ENCODE data around the gene FBLN2. TPM values are rescaled to one million over a fixed set of nuclear protein-coding genes. Genes with fewer than 3 reads are reported as not detected.

Gene FBLN2
- total RNA-seq, 1 experiment from 2014 or later = 36.7 TPM

DNA sequence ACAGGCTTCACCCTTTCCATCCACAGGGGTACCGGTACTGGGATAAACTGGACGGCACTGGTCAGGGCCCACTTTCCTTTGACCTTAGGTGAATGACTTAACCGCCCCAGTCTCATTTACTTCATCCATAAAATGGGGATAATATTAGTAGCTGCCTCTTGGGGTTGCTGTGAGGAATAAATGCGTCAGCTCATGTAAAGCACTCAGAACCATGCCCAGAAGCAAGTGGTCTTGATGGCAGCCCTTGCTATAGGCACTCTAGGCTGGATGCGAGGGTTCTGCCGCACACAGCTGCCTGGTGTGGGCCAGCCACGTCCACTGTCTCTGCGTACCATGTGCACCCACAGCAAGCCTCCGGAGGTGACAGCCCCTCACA, 32.2 kb upstream of the FBLN2 start:
- no TSS peak for BruUV-seq (replicated peaks)
- intact Hi-C loops (cut with micrococcal nuclease; ENCODE audit: unreplicated experiment) = no loop called here
- no peak overlapping the region for H3K4me3 ChIP-seq (ENCODE audit: low read depth, low read length)

DNA sequence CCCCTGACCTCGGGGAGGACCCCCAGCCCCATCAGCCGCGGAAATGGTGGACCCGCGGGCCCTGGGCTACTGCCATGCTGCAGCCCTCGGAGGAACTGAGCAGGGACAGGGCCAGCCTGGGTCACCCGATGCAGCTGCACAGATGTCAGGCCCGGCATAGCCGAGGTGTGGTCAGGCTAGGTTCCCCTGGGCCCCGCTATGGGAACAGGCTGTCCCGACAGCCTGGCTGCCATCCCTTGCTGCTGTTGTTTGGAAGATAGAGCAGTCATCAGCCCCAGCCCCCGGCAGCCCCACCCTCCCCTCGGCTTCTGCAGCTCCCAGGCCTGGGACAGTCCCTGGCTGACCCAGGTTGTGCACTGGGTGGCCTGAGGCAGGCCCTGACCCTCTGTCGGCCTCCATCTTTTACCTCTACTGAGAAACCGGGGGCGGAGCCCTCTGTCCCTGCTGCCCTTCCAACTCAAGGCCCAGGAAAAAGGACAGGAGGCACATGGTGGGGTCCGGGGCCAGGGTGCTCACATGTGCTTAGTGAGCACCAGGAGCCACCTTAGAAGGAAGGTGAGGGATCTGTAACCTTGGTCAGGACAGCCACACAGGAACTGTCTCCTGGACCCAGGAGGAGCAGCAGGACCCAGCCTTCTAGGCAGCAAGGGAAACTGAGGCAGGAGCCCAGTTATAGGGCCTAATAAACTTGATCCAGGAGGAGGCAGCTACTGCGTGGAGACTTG, 31.5 kb upstream of the FBLN2 start:
- Mint-ChIP-seq H3K27ac (ENCODE audit: unreplicated experiment) (no peak overlapping the region), H3K4me3 (ENCODE audit: unreplicated experiment) (no peak overlapping the region), H3K9me3 (ENCODE audit: unreplicated experiment) (peaks cover 8% of the 10 kb centered on the region), H3K27me3 (ENCODE audit: insufficient read depth, unreplicated experiment) (no peaks in the 10 kb centered on the region), H3K4me1 (ENCODE audit: low read depth, unreplicated experiment) (no peaks in the 10 kb centered on the region), H3K36me3 (ENCODE audit: insufficient read depth, unreplicated experiment) (no peaks in the 10 kb centered on the region)
- Histone ChIP-seq H3K4me1 (peaks cover 8% of the 10 kb centered on the region; the same call in 1 of the 2 replicates), H3K27me3 (replicated peaks; ENCODE audit: control insufficient read depth, insufficient read depth, low read length) (no peaks in the 10 kb centered on the region), H3K4me3 (ENCODE audit: low read depth, low read length) (no peak overlapping the region), H3K36me3 (ENCODE audit: control insufficient read depth, insufficient read depth, low read length) (no peaks in the 10 kb centered on the region), H3K9me3 (no peaks in the 10 kb centered on the region)
- ChIA-PET CTCF (no interaction called here), POLR2A (no interaction called here)
- no peak for DNase-seq
- intact Hi-C loops (cut with micrococcal nuclease; ENCODE audit: unreplicated experiment) = no loop called here
- no TSS peak for BruUV-seq (replicated peaks)
- TF ChIP-seq, protein P1, sequence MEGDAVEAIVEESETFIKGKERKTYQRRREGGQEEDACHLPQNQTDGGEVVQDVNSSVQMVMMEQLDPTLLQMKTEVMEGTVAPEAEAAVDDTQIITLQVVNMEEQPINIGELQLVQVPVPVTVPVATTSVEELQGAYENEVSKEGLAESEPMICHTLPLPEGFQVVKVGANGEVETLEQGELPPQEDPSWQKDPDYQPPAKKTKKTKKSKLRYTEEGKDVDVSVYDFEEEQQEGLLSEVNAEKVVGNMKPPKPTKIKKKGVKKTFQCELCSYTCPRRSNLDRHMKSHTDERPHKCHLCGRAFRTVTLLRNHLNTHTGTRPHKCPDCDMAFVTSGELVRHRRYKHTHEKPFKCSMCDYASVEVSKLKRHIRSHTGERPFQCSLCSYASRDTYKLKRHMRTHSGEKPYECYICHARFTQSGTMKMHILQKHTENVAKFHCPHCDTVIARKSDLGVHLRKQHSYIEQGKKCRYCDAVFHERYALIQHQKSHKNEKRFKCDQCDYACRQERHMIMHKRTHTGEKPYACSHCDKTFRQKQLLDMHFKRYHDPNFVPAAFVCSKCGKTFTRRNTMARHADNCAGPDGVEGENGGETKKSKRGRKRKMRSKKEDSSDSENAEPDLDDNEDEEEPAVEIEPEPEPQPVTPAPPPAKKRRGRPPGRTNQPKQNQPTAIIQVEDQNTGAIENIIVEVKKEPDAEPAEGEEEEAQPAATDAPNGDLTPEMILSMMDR (IDR thresholded peaks at IDR 0.05; ENCODE audit: insufficient read depth in 1 of 2, low read depth in 1 of 2, low read length in 1 of 2, severe bottlenecking in 1 of 2, unreplicated experiment in 1 of 2) = no peak

More for the DNA sequence above, 32.2 kb upstream of the FBLN2 start:
- H3K4me1 ChIP-seq = peaks cover 8% of the 10 kb centered on the region; the same call in 1 of the 2 replicates
- Mint-ChIP-seq H3K9me3 (ENCODE audit: unreplicated experiment) (peaks cover 1% of the 10 kb centered on the region), H3K4me1 (ENCODE audit: low read depth, unreplicated experiment) (no peaks in the 10 kb centered on the region), H3K27ac (ENCODE audit: unreplicated experiment) (no peak overlapping the region), H3K36me3 (ENCODE audit: insufficient read depth, unreplicated experiment) (no peaks in the 10 kb centered on the region), H3K27me3 (ENCODE audit: insufficient read depth, unreplicated experiment) (no peaks in the 10 kb centered on the region), H3K4me3 (ENCODE audit: unreplicated experiment) (no peak overlapping the region)
- DNase-seq = no peak
- POLR2A ChIA-PET = no interaction called here
- no peaks in the 10 kb centered on the region for H3K9me3 ChIP-seq
- CTCF ChIA-PET = no interaction called here
- TF ChIP-seq, protein P1 (IDR thresholded peaks at IDR 0.05; ENCODE audit: insufficient read depth in 1 of 2, low read depth in 1 of 2, low read length in 1 of 2, severe bottlenecking in 1 of 2, unreplicated experiment in 1 of 2) = no peak
- no peaks in the 10 kb centered on the region for H3K36me3 ChIP-seq (ENCODE audit: control insufficient read depth, insufficient read depth, low read length)
- H3K27me3 ChIP-seq (replicated peaks; ENCODE audit: control insufficient read depth, insufficient read depth, low read length) = no peaks in the 10 kb centered on the region

DNA sequence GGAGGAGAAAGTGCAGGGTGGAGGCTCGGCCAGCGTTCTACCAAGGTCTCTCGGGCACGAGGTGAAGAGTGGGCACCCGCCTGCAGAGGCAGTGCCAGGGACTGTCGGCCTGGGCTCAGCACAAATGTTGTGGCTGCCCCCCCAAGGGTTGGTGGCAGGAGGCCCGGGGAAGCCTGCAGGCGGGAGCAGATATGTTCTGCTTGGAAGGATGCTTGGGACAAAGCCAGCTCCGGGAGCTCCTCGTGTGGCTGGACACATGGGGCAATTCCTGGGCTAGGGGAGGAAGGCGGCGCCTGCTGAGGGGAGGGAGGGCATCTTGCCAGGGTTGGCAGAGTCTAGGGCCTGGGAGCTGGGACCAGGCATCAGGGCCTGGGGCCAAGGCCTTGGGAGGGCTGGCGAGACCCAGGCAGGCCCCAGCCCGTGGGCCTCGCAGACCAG, 30.4 kb upstream of the FBLN2 start:
- ChIA-PET CTCF (no interaction called here), POLR2A (no interaction called here)
- Histone ChIP-seq H3K4me1 (peaks cover 3% of the 10 kb centered on the region; the same call in 1 of the 2 replicates), H3K9me3 (no peaks in the 10 kb centered on the region), H3K4me3 (ENCODE audit: low read depth, low read length) (no peak overlapping the region), H3K27me3 (replicated peaks; ENCODE audit: control insufficient read depth, insufficient read depth, low read length) (no peaks in the 10 kb centered on the region), H3K36me3 (ENCODE audit: control insufficient read depth, insufficient read depth, low read length) (no peaks in the 10 kb centered on the region)
- no peak for DNase-seq
- intact Hi-C loops (cut with micrococcal nuclease; ENCODE audit: unreplicated experiment) = no loop called here
- no peak overlapping the region for H3K27ac Mint-ChIP-seq (ENCODE audit: unreplicated experiment)
- H3K4me3 Mint-ChIP-seq (ENCODE audit: unreplicated experiment) = no peak overlapping the region
- no peaks in the 10 kb centered on the region for H3K36me3 Mint-ChIP-seq (ENCODE audit: insufficient read depth, unreplicated experiment)
- no peaks in the 10 kb centered on the region for H3K27me3 Mint-ChIP-seq (ENCODE audit: insufficient read depth, unreplicated experiment)
- no TSS peak for BruUV-seq (replicated peaks)
- no peaks in the 10 kb centered on the region for H3K4me1 Mint-ChIP-seq (ENCODE audit: low read depth, unreplicated experiment)
- H3K9me3 Mint-ChIP-seq (ENCODE audit: unreplicated experiment) = peaks cover 15% of the 10 kb centered on the region
- TF ChIP-seq, protein P1 (IDR thresholded peaks at IDR 0.05; ENCODE audit: insufficient read depth in 1 of 2, low read depth in 1 of 2, low read length in 1 of 2, severe bottlenecking in 1 of 2, unreplicated experiment in 1 of 2) = no peak
